GM21526 (cell line): Measurements from ENCODE around the gene AGTR1.
"Not testable (repeated sequence)": the region's sequence is repeated elsewhere in the genome, so short reads cannot be mapped to it uniquely, and the experiment has no call there.

Source experiments
- ATAC-seq: cut with Tn5 transposase; IDR thresholded peaks from one replicate; pipeline ENCODE4 v1.9.1; 2021; ENCODE audit warnings: moderate library complexity; ENCODE audit not compliant: unreplicated experiment, low FRiP score

Gene AGTR1

DNA sequence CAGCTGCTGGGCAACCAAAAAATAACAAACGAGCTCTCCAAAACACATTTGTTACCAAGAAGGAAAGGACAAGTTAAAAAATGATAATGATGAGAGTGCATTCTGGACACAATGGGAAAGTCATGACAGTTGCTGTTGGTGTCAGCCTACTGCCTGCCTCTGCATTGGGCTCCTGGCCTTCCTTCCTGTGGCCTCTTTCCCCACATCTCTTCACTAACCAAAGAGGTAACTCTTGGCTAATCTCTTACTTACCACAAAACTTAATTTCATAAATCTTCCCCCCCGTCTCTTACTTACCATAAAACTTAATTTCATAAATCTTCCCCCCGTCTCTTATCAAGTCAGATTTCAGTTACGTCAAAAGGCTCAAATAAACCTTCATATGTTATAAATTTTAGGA is 58.6 kb downstream of the AGTR1 start:
- ATAC-seq: no peak

DNA sequence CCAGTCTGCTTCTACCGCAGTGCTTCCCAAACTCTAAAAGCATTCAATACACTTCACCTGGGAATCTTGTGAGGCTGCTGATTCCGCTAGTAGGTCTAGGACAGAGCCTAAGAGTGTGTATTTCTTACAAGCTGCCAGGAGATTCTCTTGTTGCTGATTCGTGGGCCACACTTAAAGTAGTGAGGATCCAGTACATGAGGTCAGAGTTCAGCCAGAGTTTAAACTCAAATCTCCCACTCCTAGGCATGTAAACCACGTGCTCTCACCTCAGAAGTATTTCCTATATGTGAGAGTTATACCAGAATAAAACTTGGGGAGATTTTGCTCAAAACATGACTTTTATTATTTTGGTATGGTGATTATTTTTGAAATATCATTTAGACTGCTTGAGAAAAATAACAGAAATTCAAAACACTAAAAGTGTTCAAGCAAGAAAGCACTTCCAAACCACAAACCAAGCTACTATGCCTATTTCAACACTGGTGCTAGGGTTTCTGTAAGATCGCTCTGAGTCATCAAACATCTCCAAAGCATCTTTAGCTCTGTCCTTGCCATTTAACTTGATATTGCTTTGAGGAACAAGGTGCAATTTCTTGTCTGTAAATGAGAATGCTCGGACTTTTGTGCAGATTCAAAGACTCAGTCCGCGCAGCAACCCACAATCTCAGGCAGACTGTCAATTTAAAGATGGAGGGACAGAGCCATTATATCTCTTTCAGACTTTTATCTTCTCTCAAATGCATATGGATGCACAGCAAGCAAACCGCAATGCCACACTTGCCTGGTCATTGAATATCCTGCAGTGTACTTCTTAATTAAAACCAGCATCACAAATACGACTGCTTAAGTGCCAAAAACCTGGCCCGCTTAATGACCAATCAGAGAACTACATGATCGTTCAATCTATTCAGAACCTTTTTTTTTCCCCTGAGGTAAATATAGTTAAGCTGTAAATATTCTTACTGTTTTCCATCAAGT is 59.8 kb downstream of the AGTR1 start:
- ATAC-seq: no peak

DNA sequence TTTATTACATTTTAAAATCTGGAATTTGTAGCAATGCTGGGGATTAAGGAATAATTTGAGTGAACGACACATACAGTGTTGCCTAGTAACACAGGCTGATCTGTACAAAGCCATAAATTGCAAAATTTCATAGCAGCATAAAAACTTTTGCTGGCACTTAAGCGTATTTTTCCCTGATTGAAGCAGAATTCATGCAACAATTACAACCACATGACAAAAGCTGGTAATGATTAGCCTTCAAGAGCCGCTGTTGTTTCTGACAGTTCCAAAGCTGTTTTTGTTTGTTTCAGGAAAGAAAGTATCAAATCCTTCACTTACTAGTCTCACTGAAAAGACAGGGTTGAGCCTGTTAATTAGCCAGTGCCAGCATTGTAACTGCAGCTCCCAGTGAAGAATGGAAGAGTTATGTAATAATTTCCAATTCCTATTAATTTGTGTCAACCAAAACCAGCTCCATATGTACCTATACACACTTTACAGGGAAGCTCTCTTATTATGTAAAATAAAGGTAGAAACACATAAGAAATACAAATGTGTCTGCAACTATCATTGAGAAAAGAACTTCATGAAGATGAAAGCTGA is 60.7 kb downstream of the AGTR1 start:
- no peak for ATAC-seq

DNA sequence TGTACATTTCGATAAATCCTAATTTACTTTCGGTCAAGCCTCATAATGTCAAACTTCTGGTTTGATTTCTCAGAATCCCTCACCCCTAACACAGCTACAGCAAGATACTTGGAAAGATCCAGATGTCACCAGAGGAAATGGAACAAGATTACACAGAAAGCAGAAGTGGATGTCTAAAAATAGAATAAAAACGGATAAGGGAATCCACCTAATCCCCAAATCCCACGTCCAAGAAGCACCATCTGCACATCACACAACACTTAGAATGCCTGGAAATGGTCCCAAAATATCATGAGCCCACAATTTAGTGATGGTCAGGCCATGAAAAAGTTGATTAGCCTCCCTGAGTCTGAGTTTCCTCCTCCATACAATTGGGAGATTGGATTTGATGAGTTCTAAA is 61.7 kb downstream of the AGTR1 start:
- ATAC-seq: no peak

DNA sequence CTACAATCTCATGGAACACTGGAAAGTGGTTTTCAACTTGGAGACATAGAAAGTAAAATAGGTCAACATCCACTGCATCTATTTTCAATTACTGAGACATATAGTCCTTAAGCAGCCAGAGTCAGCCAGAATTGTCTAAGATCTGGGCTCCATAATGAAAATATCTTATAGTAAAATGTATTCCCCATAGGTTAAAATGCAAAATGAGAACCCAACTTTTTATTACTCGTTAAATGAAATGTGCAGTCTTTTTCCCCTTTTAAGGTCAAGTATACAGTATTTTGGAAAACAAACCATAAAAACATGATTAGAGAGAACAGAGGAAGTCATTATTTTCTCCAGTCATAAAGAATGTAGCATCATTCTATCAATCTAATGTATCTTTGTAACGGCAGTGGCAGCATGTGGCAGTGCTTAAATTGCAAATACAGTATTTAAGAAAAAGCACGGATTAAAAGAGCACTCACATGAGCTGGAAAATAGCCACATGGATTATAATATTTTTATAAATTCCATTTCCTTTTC is 65.5 kb downstream of the AGTR1 start:
- no peak for ATAC-seq

DNA sequence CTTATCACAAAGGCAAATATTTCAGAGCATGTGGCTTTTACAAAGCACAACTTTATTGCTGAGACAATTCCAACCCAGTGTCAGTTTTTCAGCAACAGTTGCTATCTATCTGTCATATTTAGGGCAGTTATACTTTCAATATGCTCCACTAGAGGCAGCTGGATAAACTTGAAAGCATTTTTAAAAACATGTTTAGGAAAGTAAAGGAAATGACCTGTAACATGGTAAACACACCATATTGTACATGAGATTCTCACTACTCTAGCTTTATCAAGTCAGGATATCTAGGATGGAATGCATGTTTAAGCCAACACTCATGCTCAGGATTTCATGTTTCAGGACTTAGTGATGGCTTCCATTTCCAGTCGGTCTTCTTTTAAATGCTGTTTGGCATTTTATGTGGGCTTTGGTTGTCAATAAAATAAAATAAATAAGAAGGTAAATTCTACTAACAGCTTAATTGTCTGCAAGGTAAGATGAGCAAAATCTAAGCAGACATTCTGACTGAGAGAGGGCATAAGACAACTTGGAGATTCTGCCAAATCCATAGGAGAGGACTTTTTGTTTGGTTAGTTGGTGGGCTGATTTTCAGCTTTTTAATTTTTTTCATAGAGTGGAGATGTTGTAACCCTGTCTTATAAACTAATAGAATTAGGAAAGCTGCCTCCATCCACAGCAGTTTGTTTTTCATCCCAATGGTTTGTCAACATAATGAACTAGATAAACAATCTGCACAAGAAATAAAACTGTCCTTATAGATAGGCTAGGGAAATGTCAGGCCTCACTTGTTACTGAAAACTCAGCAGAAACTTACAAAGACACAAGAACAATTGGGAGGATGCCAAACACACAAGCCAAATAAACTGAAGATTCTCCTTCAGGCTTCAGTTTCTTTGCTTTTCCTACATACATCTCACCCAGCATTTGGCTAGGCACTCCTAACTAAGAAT is 66.6 kb downstream of the AGTR1 start:
- no peak for ATAC-seq

DNA sequence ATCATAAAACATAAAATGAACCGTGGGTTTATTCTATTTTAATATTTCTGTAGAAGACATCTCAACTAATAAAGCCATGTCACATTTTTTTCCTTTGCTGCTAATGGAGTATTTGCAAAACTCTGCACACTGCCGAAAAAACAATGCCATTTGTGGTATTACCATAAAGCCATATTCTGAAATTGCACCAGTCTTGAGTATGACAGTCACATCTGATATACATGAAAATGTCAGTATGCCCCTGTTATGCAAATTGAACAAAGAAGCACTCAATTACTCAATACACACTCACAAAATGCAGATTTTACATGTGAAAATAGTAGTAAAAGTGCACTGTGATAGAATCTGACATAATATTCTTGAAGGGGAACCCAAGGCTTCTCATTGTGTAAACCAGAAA is 74.7 kb downstream of the AGTR1 start:
- ATAC-seq: no peak

DNA sequence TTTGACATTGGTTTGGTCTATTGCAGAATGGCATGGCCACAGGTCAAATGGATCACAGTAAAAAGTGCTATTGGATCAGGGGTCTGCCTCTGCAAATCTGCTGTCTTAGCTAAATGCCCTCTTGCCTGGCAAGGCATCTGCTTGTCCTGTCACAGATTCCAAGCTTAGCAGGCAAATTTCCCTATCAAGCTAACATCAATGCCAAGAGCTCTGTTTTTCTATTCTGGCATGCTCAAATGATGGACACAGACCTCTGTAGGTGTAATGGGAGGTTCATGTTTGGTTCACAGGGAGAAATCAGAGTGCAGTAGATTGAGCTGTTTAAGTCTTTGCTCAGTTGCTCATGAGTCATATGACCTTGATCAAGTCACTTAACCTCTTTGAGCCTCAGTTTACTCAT is 75.1 kb downstream of the AGTR1 start:
- ATAC-seq: no peak

DNA sequence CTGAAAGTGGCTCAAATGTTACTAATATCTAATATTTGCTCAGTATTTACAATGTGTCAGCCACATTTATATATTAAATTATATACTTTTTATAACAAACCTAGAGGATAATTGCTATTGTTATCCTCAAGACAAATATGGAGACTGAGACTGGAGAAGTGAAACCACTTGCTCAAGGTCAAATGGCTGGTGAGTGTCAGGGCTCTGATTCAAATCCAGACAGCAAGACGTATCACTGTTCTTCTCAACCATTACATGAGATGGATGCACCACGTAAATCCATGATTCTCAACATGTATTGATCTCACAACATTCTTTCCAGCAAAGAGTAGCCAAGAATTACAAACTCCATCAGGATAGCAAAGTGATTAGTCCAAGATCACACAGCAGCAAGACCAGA is 76.1 kb downstream of the AGTR1 start:
- no peak for ATAC-seq

DNA sequence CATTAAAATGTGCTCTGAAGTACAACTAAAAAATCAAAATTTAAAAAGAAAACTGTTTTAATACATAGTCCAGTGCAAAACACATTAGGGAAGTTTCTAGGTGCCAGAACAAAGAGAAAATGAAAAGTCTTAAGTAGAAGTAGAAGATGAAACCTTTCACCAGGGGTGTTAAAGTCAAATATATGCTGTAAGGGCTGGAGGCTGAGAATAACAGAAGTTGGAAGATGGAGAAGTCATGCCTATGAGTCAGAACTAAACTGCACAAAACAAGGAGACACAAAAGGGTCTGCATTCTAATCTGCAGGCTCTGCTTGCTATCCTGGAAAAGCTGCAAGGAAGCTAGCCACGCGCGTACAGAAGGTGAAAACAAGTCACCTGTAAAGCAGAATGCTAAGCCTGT is 81.2 kb downstream of the AGTR1 start:
- ATAC-seq: no peak

DNA sequence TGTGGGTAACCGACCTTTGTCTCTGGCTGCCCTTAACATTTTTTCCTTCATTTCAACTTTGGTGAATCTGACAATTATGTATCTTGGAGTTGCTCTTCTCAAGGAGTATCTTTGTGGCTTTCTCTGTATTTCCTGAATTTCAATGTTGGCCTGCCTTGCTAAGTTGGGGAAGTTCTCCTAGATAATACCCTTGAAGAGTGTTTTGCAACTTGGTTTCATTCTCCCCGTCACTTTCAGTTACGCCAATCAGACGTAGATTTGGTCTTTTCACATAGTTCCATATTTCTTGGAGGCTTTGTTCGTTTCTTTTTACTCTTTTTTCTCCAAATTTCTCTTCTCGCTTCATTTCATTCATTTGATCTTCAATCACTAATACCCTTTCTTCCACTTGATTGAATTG is 87.3 kb downstream of the AGTR1 start:
- not testable (repeated sequence) for ATAC-seq

DNA sequence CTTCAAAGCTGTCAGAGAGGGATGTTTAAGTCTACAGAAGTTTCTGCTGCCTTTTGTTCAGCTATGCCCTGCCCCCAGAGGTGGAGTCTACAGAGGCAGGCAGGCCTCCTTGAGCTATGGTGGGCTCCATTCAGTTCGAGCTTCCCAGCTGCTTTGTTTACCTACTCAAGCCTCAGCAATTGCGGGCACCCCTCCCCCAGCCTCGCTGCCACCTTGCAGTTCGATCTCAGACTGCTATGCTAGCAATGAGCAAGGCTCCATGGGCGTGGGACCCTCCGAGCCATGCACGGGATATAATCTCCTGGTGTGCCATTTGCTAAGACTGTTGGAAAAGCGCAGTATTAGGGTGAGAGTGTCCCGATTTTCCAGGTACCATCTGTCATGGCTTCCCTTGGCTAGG is 88.5 kb downstream of the AGTR1 start:
- ATAC-seq: not testable (repeated sequence)

DNA sequence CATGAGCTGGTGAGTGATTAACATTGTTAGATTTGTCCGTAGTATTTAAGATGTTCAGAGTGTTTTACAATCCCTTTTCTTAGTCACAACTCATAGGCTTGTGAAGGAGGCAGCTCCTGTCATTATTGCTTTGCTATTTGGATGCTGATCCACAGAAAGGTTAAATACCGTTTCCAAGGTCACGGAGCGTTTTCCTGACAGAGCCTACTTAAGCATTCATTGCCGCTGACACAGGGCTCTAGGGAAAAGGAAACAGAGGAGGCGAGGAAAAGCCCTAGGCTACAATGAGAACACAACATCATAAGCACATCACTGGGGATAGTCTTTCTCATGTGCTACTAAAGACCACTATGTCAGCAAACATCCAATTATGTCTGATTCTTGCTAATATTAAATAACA is 91.4 kb downstream of the AGTR1 start:
- no peak for ATAC-seq

DNA sequence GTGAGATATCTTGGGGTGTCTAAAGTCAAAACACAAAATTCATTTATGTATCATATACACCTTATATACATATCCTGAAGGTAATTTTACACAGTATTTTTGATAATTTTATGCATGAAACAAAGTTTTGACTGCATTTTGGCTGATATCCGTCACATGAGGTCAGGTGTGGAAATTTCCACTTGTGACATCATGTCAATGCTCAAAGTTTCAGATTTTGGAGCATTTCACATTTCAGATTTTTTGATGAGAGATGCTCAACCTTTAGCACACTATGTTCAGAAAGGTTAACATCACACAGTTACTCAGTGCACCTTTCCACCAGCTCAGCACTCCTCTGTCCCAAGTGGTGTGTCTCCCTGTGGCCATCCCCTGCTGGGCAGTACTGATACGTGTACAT is 92.2 kb downstream of the AGTR1 start:
- no peak for ATAC-seq

DNA sequence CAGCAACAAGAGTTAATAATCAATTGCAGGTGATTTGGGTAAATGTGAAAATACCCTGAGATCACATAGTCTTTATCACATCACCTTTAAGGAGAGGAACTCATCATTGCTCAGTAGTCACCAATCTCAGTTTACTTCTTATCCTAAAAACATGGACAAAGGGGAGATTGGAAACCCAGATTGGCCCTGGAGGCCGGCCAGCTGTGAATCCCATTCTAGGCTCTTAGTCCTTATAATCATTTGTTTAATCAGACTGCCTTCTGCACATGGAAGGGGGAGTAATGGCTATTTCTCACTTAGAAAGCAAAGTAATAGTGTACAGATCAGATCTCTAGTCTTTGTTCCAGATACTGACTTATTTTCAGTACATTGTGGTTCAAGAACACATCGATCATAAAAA is 92.7 kb downstream of the AGTR1 start:
- ATAC-seq: no peak

DNA sequence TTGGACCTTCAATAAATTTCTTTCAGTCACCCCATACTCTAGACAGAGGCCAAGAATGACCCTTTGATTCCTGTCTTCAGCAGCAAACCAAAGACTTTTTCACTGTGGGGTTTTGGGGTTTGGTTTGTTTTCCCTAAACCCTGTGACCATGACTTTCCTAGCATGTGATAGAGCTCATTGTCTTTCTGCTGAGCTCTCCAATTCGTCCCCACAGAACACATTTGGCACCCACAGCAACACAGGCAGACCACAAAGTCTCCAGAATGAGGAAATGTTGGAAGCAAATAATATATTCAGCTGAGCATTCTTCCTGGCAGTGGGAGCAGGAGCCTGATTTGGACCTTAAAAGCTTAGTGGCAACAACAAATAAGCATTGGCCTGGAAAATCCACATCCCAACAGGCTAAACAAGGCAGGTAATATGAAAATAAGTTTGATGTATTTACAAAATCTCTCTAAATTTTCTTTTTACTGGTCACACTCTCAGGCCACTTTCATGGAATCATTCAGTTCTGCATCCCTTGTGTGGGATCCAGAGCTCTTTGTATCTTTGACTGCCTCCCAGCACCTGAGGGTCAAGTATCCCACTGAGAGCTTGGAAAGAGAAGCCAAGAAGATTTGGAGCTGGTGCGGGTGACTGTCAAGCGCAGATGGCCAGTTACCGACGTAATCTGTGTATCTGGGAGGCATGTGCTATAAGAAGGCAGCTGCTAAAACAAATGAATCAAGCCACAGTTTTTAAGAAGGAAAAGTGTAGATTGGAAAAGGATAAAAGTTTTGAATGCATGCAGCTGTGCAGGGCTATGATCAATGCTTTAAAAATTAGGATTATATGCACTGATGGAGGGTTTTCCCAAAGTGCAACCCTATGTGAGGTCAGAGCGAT is 93.4 kb downstream of the AGTR1 start:
- ATAC-seq: no peak

DNA sequence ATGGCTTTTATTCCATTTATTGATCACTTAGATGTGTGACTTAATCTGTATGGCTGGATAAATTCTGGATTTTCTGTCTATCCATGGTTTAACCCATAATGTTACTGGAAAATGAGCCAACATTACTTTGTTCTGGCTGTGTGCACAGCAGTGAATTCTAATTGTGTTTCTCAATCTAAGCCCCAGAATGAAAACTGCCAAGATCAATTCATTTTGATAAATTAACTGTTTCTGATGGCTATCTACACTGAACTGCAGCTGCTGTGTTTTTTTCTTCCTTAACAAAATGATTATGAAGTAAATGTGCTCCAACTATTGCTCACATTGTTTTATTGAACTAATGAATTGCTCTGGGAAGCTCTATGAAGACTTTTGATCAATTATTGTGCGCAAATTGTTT is 94.2 kb downstream of the AGTR1 start:
- ATAC-seq: no peak

DNA sequence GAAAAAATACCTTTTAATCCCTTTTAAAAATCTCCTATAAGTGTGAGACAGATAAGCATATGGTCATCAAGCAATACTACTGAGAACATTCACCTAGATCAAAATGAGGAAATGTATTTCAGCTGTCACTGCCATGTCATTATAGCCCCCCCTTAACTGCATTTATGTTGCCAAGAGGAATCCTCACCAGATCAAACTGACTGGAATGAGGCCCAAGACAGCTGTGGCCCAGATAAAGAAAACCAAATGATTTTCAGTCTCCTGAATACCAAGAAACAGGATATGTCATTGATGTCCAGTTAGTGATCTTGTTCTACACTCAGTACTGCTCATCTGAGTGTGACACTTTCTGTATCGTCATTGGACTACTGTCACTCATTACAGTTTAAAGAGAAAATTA is 94.8 kb downstream of the AGTR1 start:
- ATAC-seq: no peak
